Measurements from ENCODE around the gene TMEM18. TPM values are rescaled to one million over a fixed set of nuclear protein-coding genes. Genes with fewer than 3 reads are reported as not detected.

Gene TMEM18
- total RNA-seq, 4 donors from 2014 or later: 15.1 to 20.5 (median 17.1) TPM

- H3K4me3 ChIP-seq (ENCODE audit: low read depth, poor library complexity, severe bottlenecking): no peak overlapping the region
- peak in 1 of 2 donors; percentile 3 for DNase-seq (ENCODE audit: low spot score in 2 of 2)
- TF ChIP-seq POLR2A (IDR thresholded peaks at IDR 0.05): no peak
- TF ChIP-seq, protein P1, sequence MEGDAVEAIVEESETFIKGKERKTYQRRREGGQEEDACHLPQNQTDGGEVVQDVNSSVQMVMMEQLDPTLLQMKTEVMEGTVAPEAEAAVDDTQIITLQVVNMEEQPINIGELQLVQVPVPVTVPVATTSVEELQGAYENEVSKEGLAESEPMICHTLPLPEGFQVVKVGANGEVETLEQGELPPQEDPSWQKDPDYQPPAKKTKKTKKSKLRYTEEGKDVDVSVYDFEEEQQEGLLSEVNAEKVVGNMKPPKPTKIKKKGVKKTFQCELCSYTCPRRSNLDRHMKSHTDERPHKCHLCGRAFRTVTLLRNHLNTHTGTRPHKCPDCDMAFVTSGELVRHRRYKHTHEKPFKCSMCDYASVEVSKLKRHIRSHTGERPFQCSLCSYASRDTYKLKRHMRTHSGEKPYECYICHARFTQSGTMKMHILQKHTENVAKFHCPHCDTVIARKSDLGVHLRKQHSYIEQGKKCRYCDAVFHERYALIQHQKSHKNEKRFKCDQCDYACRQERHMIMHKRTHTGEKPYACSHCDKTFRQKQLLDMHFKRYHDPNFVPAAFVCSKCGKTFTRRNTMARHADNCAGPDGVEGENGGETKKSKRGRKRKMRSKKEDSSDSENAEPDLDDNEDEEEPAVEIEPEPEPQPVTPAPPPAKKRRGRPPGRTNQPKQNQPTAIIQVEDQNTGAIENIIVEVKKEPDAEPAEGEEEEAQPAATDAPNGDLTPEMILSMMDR (IDR thresholded peaks at IDR 0.05): no peak
- intact Hi-C loops (cut with DNase I; ENCODE audit: low total_unique reads): no loop called here
- 86 to 95% methylated on average over 4 of the region's 4 CpGs for WGBS, 2 donors
These were observed 11.7 kb downstream of the TMEM18 start for GRCh38 chr2:665340-666073.

DNA sequence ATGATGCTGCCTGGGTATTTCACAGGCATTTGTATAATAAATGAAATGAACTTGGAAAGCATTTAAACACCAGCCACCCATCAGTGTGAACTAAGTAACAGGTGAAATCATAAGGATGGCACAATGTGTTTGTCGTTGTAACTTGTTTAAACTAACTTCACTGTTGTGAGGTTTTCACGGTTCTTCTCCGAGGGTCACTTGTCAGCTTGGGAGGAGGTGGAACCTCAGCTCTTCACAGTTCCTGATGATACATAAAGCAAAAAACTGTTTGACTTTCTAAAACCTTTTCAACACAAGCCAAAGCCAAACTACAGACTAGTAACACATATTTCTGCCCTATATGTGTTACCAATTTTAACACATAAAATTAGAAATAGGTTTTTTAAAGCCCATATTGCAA is 13.1 kb downstream of the TMEM18 start:
- WGBS, 2 donors: 89 to 93% methylated on average over 3 of the region's 3 CpGs
- intact Hi-C loops (cut with DNase I; ENCODE audit: low total_unique reads): no loop called here
- DNase-seq (ENCODE audit: low spot score in 2 of 2): no peak
- TF ChIP-seq POLR2A (IDR thresholded peaks at IDR 0.05): no peak
- TF ChIP-seq, protein P1 (IDR thresholded peaks at IDR 0.05): no peak
- H3K4me3 ChIP-seq (ENCODE audit: low read depth, poor library complexity, severe bottlenecking): no peak overlapping the region

DNA sequence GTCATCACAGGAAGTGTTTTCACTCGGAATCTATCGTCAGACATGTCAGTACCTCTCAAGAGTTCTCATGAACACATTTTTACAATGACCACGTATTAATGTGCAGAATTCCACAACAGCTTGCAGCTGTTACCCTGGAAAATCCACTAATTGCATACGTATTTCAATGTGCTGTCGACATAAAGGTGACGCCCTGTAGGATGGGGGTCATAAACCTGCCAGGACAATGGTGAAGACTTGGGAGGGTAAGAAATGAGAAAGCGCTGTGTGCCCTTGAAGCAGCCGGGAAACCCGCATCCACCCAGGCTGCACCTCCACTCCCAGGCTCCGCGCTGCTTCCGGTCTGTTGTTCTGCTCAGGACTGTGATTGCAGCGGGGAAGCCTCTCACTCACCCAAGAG is 14.0 kb downstream of the TMEM18 start:
- no peak for DNase-seq (ENCODE audit: low spot score in 2 of 2)
- intact Hi-C loops (cut with DNase I; ENCODE audit: low total_unique reads): no loop called here
- WGBS, 2 donors: 86 to 88% methylated on average over 13 of the region's 13 CpGs
- no peak overlapping the region for H3K4me3 ChIP-seq (ENCODE audit: low read depth, poor library complexity, severe bottlenecking)
- TF ChIP-seq, protein P1 (IDR thresholded peaks at IDR 0.05): no peak
- no peak for TF ChIP-seq POLR2A (IDR thresholded peaks at IDR 0.05)

DNA sequence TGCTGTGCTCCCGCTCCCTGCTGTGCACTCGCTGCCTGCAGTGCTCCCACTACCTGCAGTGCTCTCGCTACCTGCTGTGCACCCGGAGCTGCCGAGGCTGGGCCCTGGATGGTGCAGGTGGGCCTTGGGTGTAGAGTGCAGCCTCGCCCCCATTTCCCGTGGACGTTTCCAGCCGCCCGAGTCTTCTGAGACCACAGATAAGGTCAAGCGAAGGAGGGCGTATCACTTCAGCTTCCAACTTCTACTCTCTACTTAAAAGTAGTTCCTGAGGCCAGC is 15.9 kb downstream of the TMEM18 start:
- no peak overlapping the region for H3K4me3 ChIP-seq (ENCODE audit: low read depth, poor library complexity, severe bottlenecking)
- intact Hi-C loops (cut with DNase I; ENCODE audit: low total_unique reads): no loop called here
- 85 to 92% methylated on average over 12 of the region's 12 CpGs for WGBS, 2 donors
- TF ChIP-seq POLR2A (IDR thresholded peaks at IDR 0.05): no peak
- TF ChIP-seq, protein P1 (IDR thresholded peaks at IDR 0.05): no peak
- DNase-seq (ENCODE audit: low spot score in 2 of 2): no peak

DNA sequence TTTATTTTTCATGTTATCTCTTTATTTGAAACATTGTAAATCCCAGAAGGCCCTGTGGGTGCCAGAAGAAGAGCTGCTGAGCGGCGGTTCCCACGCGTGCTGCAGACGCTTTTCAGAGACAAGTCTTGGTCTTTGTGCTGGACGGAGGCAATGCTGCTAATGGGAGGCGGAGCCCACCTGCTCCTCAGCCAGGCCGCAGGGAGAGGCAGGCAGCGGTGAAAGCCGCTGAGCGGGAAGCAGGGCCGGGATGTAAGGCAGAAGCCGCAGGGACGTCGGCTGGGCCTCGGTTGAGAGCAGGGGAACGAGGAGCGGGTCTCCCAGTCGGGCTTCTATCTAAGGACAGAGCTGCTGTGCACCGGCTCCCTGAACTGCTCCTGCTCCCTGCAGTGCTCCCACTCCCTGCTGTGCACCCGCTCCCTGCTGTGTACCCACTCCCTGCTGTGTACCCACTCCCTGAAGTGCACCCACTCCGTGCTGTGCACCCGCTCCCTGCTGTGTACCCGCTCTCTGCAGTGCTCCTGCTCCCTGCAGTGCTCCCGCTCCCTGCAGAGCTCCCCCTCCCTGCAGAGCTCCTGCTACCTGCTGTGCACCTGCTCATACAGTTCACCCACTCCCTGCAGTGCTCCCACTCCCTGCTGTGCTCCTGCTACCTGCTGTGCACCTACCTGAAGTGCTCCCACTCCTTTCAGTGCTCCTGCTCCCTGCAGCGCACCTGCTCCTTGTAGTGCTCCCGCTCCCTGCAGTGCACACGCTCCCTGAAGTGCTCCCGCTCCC is 16.4 kb downstream of the TMEM18 start:
- intact Hi-C loops (cut with DNase I; ENCODE audit: low total_unique reads): no loop called here
- WGBS, 2 donors: 57 to 62% methylated on average over 29 of the region's 29 CpGs
- TF ChIP-seq POLR2A (IDR thresholded peaks at IDR 0.05): no peak
- TF ChIP-seq, protein P1 (IDR thresholded peaks at IDR 0.05): no peak
- H3K4me3 ChIP-seq (ENCODE audit: low read depth, poor library complexity, severe bottlenecking): no peak overlapping the region
- DNase-seq (ENCODE audit: low spot score in 2 of 2): no peak

Measured in lower leg skin (tissue), 4 donors.